ENCODE results near the gene HRG.
"Not testable (repeated sequence)": the region's sequence is repeated elsewhere in the genome, so short reads cannot be mapped to it uniquely, and the experiment has no call there.

HRG gene

DNA sequence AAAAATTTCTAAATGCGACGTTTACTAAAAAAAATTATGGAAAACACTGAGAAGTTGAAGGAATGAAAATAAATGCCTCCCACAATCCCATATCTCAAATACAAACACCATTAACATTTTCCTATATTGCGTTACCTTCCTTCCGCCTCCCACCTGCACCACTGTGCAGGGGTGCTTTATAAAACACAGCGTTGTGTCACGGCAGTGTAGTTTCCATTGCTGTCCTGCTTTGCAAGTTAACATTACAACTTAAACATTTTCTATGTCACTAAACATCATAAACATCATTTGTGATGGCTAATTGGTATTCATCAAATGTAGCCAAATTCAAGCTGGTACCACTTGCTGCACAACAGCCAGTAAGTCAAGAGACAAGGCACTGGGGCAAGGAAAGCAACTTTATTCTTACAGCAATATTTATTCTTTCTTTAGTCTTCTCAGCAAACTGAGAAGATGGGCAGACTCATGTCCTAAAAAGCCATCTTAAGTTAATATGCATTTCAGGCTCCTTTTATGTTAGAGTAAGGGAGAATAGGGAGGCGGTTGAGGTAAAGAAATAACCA is 37.9 kb upstream of the HRG start:
- Histone ChIP-seq H2AFZ (ENCODE audit: low read depth, low read length) (no peak overlapping the region), H3K36me3 (ENCODE audit: insufficient read depth, low read length) (no peaks in the 10 kb centered on the region), H3K27me3 (ENCODE audit: insufficient read depth, low read length) (no peaks in the 10 kb centered on the region), H3K4me3 (ENCODE audit: low read length) (no peak overlapping the region), H3K9me3 (ENCODE audit: low read length) (no peaks in the 10 kb centered on the region), H3K4me1 (ENCODE audit: insufficient read depth, low read length) (no peaks in the 10 kb centered on the region)

DNA sequence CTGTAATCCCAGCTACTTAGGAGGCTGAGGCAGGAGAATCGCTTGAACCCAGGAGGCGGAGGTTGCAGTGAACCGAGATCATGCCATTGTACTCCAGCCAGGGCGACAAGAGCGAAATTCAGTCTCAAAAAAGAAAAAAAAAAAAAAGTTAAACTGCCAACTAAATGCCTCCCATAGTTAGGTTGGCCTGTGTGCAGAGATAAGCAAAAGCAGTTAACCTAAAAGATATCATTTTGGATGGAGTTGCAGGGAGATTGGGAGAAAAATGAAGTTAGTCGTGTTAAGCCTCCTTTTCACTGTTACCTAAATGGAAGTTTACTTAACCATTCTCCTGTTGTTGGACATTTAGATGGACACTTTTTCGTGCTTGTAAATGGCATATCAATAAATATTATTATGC is 37.1 kb upstream of the HRG start:
- no peak overlapping the region for H3K4me3 ChIP-seq (ENCODE audit: low read length)
- no peaks in the 10 kb centered on the region for H3K36me3 ChIP-seq (ENCODE audit: insufficient read depth, low read length)
- no peaks in the 10 kb centered on the region for H3K9me3 ChIP-seq (ENCODE audit: low read length)
- H3K27me3 ChIP-seq (ENCODE audit: insufficient read depth, low read length), result no peaks in the 10 kb centered on the region
- no peaks in the 10 kb centered on the region for H3K4me1 ChIP-seq (ENCODE audit: insufficient read depth, low read length)
- H2AFZ ChIP-seq (ENCODE audit: low read depth, low read length), result no peak overlapping the region

DNA sequence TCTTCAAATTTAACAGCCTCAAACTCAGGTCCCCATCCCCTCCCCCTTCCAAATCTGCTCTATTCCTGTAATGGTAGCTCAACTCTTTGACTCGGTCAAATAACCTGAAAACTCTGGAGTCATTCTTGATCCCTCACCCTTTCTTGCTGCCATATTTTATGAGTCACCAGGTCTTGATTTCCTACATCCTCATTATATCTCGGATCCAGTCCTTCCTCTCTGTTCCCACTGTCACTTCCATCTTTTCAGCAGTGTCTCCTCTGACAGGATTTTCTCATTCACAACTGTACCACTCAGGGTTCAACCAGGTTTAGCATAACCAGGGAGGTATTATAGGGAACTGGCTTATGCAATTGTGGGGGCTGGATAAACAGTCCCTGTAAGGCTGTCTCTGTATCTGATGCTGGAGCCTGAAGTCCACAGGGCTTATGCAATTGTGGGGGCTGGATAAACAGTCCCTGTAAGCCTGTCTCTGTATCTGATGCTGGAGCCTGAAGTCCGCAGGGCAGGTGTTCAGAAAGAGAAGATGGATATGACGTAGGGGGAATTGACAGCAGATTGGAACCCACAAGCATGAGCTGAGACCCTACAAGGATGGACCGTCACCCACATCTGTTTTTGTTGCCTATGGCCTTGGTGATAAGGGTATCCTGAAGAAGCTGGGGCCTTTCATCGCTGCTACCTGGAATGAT is 34.7 kb upstream of the HRG start:
- Histone ChIP-seq H3K4me3 (ENCODE audit: low read length) (no peak overlapping the region), H3K9me3 (ENCODE audit: low read length) (no peaks in the 10 kb centered on the region), H2AFZ (ENCODE audit: low read depth, low read length) (no peak overlapping the region), H3K4me1 (ENCODE audit: insufficient read depth, low read length) (no peaks in the 10 kb centered on the region), H3K27me3 (ENCODE audit: insufficient read depth, low read length) (no peaks in the 10 kb centered on the region), H3K36me3 (ENCODE audit: insufficient read depth, low read length) (no peaks in the 10 kb centered on the region)

DNA sequence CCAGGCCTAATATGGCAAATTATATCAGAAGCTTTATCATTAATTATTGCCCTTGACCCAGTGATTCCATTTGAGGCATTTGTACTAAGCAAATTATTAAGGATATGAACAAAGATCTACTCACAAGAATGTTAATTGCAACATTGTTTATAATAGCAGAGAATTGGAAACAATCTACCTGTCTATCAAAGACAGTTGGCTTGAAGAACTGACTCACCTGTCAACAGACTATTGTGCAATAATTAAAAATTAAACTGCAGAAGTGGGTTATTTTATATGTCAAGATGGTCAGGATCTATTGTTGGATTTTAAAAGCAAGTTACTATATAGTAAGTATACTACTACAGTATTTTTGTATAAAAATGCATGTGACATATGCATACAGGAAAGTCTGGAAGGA is 32.3 kb upstream of the HRG start:
- H3K27me3 ChIP-seq (ENCODE audit: insufficient read depth, low read length), result peaks cover 3% of the 10 kb centered on the region
- no peak overlapping the region for H3K4me3 ChIP-seq (ENCODE audit: low read length)
- no peak overlapping the region for H2AFZ ChIP-seq (ENCODE audit: low read depth, low read length)
- no peaks in the 10 kb centered on the region for H3K36me3 ChIP-seq (ENCODE audit: insufficient read depth, low read length)
- no peaks in the 10 kb centered on the region for H3K4me1 ChIP-seq (ENCODE audit: insufficient read depth, low read length)
- no peaks in the 10 kb centered on the region for H3K9me3 ChIP-seq (ENCODE audit: low read length)

DNA sequence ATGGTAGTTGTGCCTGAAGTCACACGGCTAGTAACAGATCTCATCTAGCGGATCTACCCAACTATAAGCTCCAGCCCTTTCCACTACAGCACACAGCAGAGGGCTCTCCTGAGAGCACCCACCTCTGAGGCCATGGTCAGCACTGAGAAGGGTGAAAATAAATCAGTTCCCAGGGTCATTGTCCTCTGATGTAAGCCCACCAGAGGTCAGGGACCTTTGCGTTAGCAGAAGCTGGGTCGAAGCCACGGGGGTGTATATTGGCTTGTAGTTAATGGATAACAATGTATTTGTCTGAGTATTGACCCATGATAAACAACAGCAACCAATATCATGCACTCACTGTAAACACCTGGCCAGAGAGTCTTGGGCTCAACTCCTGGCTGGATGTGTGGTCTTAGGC is 31.6 kb upstream of the HRG start:
- not testable (repeated sequence) for H3K27me3 ChIP-seq (ENCODE audit: insufficient read depth, low read length); H2AFZ ChIP-seq (ENCODE audit: low read depth, low read length); H3K4me1 ChIP-seq (ENCODE audit: insufficient read depth, low read length); H3K36me3 ChIP-seq (ENCODE audit: insufficient read depth, low read length); H3K9me3 ChIP-seq (ENCODE audit: low read length); H3K4me3 ChIP-seq (ENCODE audit: low read length)

DNA sequence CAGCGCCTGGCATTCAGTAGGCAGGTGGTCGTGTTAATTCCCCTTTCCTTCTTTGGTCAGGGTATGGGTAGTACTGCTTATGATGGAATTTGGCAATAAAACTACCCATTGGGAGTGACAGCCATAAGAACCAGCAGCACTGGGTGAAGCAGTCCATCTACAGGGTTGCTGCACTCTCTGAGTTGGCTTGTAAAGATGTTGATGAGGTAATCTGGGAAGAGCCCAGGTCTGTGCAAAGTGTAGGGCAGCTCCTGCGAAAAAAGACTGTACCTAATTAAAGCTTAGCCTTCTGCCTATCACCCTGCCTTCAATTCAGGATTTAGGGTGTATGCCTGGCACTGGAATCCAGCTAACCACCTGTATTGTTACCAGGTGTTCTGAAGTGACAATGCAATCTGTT is 30.3 kb upstream of the HRG start:
- Histone ChIP-seq H3K27me3 (ENCODE audit: insufficient read depth, low read length) (peaks cover 8% of the 10 kb centered on the region), H3K36me3 (ENCODE audit: insufficient read depth, low read length) (no peaks in the 10 kb centered on the region), H3K4me1 (ENCODE audit: insufficient read depth, low read length) (peaks cover 1% of the 10 kb centered on the region), H2AFZ (ENCODE audit: low read depth, low read length) (no peak overlapping the region), H3K4me3 (ENCODE audit: low read length) (no peak overlapping the region), H3K9me3 (ENCODE audit: low read length) (no peaks in the 10 kb centered on the region)

DNA sequence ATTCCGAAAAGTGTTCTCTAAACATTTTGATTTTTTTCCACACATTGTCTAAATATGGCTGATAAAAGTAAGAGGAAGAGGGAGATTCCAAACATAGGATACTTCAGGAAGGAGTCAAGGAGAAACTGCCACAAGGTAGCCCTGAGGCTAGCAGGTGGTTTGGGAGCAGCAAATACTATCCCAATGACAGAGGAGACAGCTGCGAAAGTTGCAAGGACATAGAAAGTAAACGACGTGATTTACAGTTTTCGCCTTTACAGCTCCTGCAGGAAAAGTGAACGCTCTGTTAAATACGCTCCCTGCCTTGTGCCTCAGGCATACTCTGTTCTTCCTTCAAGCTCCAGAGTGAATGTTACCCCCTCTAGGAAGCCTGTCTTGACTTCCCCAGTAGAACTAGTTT is 29.3 kb upstream of the HRG start:
- Histone ChIP-seq H3K36me3 (ENCODE audit: insufficient read depth, low read length) (no peaks in the 10 kb centered on the region), H3K4me1 (ENCODE audit: insufficient read depth, low read length) (peaks cover 2% of the 10 kb centered on the region), H3K4me3 (ENCODE audit: low read length) (no peak overlapping the region), H2AFZ (ENCODE audit: low read depth, low read length) (no peak overlapping the region), H3K27me3 (ENCODE audit: insufficient read depth, low read length) (peaks cover 8% of the 10 kb centered on the region), H3K9me3 (ENCODE audit: low read length) (no peaks in the 10 kb centered on the region)

DNA sequence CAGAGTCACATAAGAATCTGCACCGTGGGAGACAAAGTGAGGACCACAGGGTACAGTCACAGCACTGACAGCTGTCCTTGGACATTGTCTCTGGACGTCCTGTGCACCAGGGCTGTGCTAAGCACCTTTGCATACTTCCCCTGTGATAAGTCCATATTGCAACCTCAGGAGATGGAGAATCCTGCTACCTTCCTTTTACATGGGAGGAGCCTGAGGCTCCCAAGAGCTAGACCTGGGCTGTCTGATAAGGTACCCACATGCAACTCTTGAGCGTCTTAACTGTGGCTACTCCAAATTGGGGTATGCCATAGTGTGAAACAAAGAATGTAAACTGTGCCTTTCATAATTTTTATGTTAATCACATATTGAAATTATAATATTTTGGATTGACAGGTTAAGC is 28.1 kb upstream of the HRG start:
- H3K27me3 ChIP-seq (ENCODE audit: insufficient read depth, low read length), result peaks cover 14% of the 10 kb centered on the region
- H2AFZ ChIP-seq (ENCODE audit: low read depth, low read length), result no peak overlapping the region
- H3K36me3 ChIP-seq (ENCODE audit: insufficient read depth, low read length), result no peaks in the 10 kb centered on the region
- H3K4me1 ChIP-seq (ENCODE audit: insufficient read depth, low read length), result peaks cover 2% of the 10 kb centered on the region
- no peaks in the 10 kb centered on the region for H3K9me3 ChIP-seq (ENCODE audit: low read length)
- no peak overlapping the region for H3K4me3 ChIP-seq (ENCODE audit: low read length)

DNA sequence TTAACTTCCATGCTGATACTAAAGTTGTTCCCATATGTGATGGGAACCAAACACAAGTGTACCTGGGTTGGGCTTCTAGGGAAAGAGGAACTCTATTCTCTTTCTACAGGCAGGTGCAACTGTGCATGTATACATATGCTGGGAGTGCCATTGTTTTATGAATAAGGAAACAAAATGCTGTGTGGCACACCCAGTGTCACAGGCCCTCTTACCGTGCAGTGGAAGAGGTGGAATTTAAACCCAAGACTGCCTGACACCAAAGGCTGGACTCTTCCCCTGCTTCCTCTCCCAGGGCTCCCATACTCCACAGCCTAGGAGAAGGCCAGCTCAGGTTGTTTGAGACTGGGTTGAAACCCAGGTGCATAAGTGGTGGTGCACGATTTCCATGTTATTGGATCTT is 27.6 kb upstream of the HRG start:
- Histone ChIP-seq H3K27me3 (ENCODE audit: insufficient read depth, low read length) (peaks cover 14% of the 10 kb centered on the region), H3K36me3 (ENCODE audit: insufficient read depth, low read length) (no peaks in the 10 kb centered on the region), H3K4me3 (ENCODE audit: low read length) (no peak overlapping the region), H3K9me3 (ENCODE audit: low read length) (no peaks in the 10 kb centered on the region), H3K4me1 (ENCODE audit: insufficient read depth, low read length) (peaks cover 2% of the 10 kb centered on the region), H2AFZ (ENCODE audit: low read depth, low read length) (no peak overlapping the region)

DNA sequence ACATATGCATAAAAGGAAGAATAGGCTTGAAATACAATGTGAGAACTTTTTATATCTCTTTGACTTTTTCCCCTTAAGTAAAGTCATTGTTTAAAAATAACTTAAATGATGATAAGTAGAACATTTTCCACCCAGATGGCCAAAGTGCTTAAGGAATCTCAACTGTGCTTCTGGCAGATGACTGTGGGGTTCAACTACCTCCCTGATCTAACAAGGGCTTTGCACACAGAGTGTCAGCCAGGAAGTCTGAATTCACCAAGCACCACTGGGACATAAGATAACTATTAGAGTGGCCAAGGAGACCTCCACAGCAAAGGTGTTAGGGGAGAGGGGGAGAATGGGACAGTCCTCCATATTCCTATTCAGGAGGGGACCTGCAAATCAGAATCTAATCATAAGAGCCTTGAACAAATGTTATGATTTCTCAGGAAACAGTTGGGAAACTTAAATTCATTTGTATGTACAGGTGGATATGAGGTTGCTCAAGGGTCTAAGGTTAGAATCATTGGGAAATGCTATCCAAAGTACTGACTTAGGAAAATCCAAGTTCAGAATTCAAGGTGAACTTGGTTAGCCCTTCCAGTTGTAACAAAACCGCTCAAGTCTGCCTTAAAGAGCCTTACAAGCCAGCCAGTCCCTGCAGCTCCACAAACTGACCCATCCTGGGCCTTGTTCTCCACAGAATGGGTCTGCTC is 25.9 kb upstream of the HRG start, which contains the start of gene FETUB:
FETUB (plus strand) TSS at position 622 of the 695 bp plus-strand sequence; CDS start at position 684, 62 bp downstream.
- Histone ChIP-seq H3K27me3 (ENCODE audit: insufficient read depth, low read length) (peaks cover 16% of the 10 kb centered on the region), H2AFZ (ENCODE audit: low read depth, low read length) (peak within 1 kb of the TSS; percentile 30), H3K36me3 (ENCODE audit: insufficient read depth, low read length) (no peaks in the 10 kb centered on the region), H3K4me3 (ENCODE audit: low read length) (no peak within 1 kb of the TSS), H3K4me1 (ENCODE audit: insufficient read depth, low read length) (peaks cover 2% of the 10 kb centered on the region), H3K9me3 (ENCODE audit: low read length) (no peaks in the 10 kb centered on the region)

DNA sequence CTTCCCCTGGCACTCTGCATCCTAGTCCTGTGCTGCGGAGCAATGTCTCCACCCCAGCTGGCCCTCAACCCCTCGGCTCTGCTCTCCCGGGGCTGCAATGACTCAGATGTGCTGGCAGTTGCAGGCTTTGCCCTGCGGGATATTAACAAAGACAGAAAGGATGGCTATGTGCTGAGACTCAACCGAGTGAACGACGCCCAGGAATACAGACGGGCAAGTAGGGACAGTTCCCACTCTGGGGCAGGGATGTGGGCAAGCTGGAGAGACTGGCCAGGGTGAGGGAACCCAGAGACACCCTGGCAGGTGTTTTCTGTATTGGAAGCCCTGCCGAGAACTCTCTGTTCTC is 25.4 kb upstream of the HRG start:
- Histone ChIP-seq H3K27me3 (ENCODE audit: insufficient read depth, low read length) (peaks cover 16% of the 10 kb centered on the region), H2AFZ (ENCODE audit: low read depth, low read length) (peak overlapping the region; percentile 30)

DNA sequence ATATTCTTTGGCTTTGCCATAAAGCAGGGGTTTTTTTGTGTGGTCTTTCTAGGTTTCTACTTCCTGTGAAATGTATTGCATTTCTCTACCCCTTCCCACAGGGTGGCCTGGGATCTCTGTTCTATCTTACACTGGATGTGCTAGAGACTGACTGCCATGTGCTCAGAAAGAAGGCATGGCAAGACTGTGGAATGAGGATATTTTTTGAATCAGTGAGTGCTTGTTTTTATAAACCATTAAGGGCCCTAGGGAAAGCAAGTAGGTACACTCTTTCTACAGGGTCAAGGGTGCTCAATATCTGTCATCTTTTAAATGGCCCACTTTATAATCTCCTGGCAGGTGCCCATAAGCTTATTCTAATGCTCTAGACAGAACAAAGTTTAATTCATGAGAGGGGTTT is 24.9 kb upstream of the HRG start:
- peaks cover 2% of the 10 kb centered on the region for H3K4me1 ChIP-seq (ENCODE audit: insufficient read depth, low read length)

More for the DNA sequence above, 25.4 kb upstream of the HRG start:
- Histone ChIP-seq H3K9me3 (ENCODE audit: low read length) (no peaks in the 10 kb centered on the region), H3K36me3 (ENCODE audit: insufficient read depth, low read length) (no peaks in the 10 kb centered on the region), H3K4me3 (ENCODE audit: low read length) (no peak overlapping the region), H3K4me1 (ENCODE audit: insufficient read depth, low read length) (peaks cover 2% of the 10 kb centered on the region)

DNA sequence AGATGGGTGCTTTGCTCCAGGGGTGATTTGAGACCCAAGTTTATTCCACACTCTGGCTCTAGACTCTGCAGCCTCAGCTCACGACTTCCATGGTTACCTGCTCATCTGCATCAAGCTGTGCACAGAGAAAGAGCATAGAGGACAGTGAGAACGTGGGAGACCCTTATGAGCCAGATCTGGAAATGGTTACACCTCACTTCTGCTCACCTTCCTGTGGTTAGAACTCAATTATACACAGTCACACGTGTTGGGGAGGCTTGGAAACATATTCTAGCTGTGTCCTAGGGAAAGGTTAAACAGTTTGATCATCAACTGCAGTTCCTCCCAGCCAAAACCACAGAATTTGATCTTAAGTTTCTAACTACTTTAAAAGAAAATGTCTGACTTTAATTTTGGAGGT is 23.8 kb upstream of the HRG start:
- H3K4me1 ChIP-seq (ENCODE audit: insufficient read depth, low read length), result peaks cover 2% of the 10 kb centered on the region

More for the DNA sequence above, 24.9 kb upstream of the HRG start:
- Histone ChIP-seq H2AFZ (ENCODE audit: low read depth, low read length) (no peak overlapping the region), H3K4me3 (ENCODE audit: low read length) (no peak overlapping the region), H3K36me3 (ENCODE audit: insufficient read depth, low read length) (no peaks in the 10 kb centered on the region), H3K9me3 (ENCODE audit: low read length) (no peaks in the 10 kb centered on the region), H3K27me3 (ENCODE audit: insufficient read depth, low read length) (peaks cover 16% of the 10 kb centered on the region)

More for the DNA sequence above, 23.8 kb upstream of the HRG start:
- no peak overlapping the region for H2AFZ ChIP-seq (ENCODE audit: low read depth, low read length)
- H3K9me3 ChIP-seq (ENCODE audit: low read length), result no peaks in the 10 kb centered on the region
- H3K27me3 ChIP-seq (ENCODE audit: insufficient read depth, low read length), result peaks cover 16% of the 10 kb centered on the region
- H3K4me3 ChIP-seq (ENCODE audit: low read length), result no peak overlapping the region
- H3K36me3 ChIP-seq (ENCODE audit: insufficient read depth, low read length), result no peaks in the 10 kb centered on the region
